Mesothelial cell of epicardium (in vitro differentiated cells): Measurements from ENCODE around the gene TTLL8. TPM values are rescaled to one million over a fixed set of nuclear protein-coding genes. Genes with fewer than 3 reads are reported as not detected.

Experiments
- DNase-seq, 2 experiments: peaks; one replicate each; pipeline ENCODE4 v3.0.0; 2021; ENCODE audit warnings: low spot score in 2 of 2; ENCODE audit not compliant: unreplicated experiment in 2 of 2
- H3K27ac Mint-ChIP-seq: 2 replicates; pipeline ENCODE4 v1.8.0; 2021; ENCODE audit warnings: mixed read lengths
- H3K27me3 Mint-ChIP-seq: 2 replicates; pipeline ENCODE4 v1.8.0; 2021; ENCODE audit warnings: low read depth, mixed read lengths
- H3K36me3 Mint-ChIP-seq: 2 replicates; pipeline ENCODE4 v1.8.0; 2021; ENCODE audit warnings: mixed read lengths
- H3K4me1 Mint-ChIP-seq: 2 replicates; pipeline ENCODE4 v1.8.0; 2021; ENCODE audit warnings: mixed read lengths
- H3K4me3 Mint-ChIP-seq: 2 replicates; pipeline ENCODE4 v1.8.0; 2021; ENCODE audit warnings: mild to moderate bottlenecking, moderate library complexity, mixed read lengths
- H3K9me3 Mint-ChIP-seq: 2 replicates; pipeline ENCODE4 v1.8.0; 2021; ENCODE audit warnings: mixed read lengths
- CTCF ChIP-seq: fragments of 200-600 bp; sonication (generic); IDR thresholded peaks from one replicate; pipeline ENCODE4 v1.5.0; 2021; ENCODE audit warnings: antibody characterized with exemption; ENCODE audit not compliant: unreplicated experiment
- total RNA-seq: library from RNA; stranded (reverse); gene quantifications from 3 replicates; pipeline ENCODE4 v1.2.1, GENCODE V29; 2021

Gene TTLL8
- total RNA-seq, 1 donor from 2014 or later: 0.13 TPM

- Mint-ChIP-seq H3K4me1 (peaks cover 11% of the 10 kb centered on the region), H3K36me3 (no peaks in the 10 kb centered on the region), H3K27me3 (no peaks in the 10 kb centered on the region), H3K4me3 (no peak overlapping the region), H3K27ac (no peak overlapping the region), H3K9me3 (no peaks in the 10 kb centered on the region)
- TF ChIP-seq CTCF: no peak
- DNase-seq: no peak
These were observed 18.8 kb upstream of the TTLL8 start for GRCh38 chr22:50076646-50077535.

GRCh38 chr22:50074551-50075530, 16.7 kb upstream of the TTLL8 start:
- H3K27ac Mint-ChIP-seq: no peak overlapping the region

GRCh38 chr22:50074056-50074455, 16.0 kb upstream of the TTLL8 start:
- no peak for DNase-seq
- H3K9me3 Mint-ChIP-seq: no peaks in the 10 kb centered on the region
- no peaks in the 10 kb centered on the region for H3K36me3 Mint-ChIP-seq
- no peak overlapping the region for H3K27ac Mint-ChIP-seq
- no peak for TF ChIP-seq CTCF
- H3K27me3 Mint-ChIP-seq: no peaks in the 10 kb centered on the region
- peaks cover 2% of the 10 kb centered on the region for H3K4me1 Mint-ChIP-seq
- no peak overlapping the region for H3K4me3 Mint-ChIP-seq

More at GRCh38 chr22:50074551-50075530, 16.7 kb upstream of the TTLL8 start:
- H3K9me3 Mint-ChIP-seq: no peaks in the 10 kb centered on the region
- H3K27me3 Mint-ChIP-seq: no peaks in the 10 kb centered on the region
- H3K36me3 Mint-ChIP-seq: no peaks in the 10 kb centered on the region
- no peak for DNase-seq
- TF ChIP-seq CTCF: no peak
- H3K4me1 Mint-ChIP-seq: peaks cover 10% of the 10 kb centered on the region
- H3K4me3 Mint-ChIP-seq: no peak overlapping the region

GRCh38 chr22:50072714-50073538, 14.8 kb upstream of the TTLL8 start:
- no peak for DNase-seq
- TF ChIP-seq CTCF: no peak
- H3K27me3 Mint-ChIP-seq: no peaks in the 10 kb centered on the region
- H3K4me3 Mint-ChIP-seq: no peak overlapping the region
- H3K4me1 Mint-ChIP-seq: no peaks in the 10 kb centered on the region
- H3K36me3 Mint-ChIP-seq: no peaks in the 10 kb centered on the region
- no peak overlapping the region for H3K27ac Mint-ChIP-seq
- no peaks in the 10 kb centered on the region for H3K9me3 Mint-ChIP-seq

- no peak overlapping the region for H3K27ac Mint-ChIP-seq
- no peaks in the 10 kb centered on the region for H3K9me3 Mint-ChIP-seq
- no peaks in the 10 kb centered on the region for H3K4me1 Mint-ChIP-seq
- no peak overlapping the region for H3K4me3 Mint-ChIP-seq
- no peak for DNase-seq
- H3K36me3 Mint-ChIP-seq: no peaks in the 10 kb centered on the region
- H3K27me3 Mint-ChIP-seq: no peaks in the 10 kb centered on the region
- TF ChIP-seq CTCF: no peak
These were observed 14.1 kb upstream of the TTLL8 start for GRCh38 chr22:50072167-50072555.
